Cardiac muscle cell (in vitro differentiated cells and primary cell): ENCODE data around the gene MALT1. TPM values are rescaled to one million over a fixed set of nuclear protein-coding genes. Genes with fewer than 3 reads are reported as not detected.

Experiments used
- DNase-seq, 2 donors: peaks; one replicate each; pipeline versions ENCODE4 v3.0.0 to v3.0.0-alpha.2; 2010 to 2017; ENCODE audit warnings: low read depth in 1 of 2, low spot score in 1 of 2
- H3K27ac ChIP-seq: fragments of 200-600 bp; sonication (generic); 2 replicates; pipeline ENCODE4 v1.5.1; 2016
- H3K27me3 ChIP-seq: fragments of 200-600 bp; sonication (generic); 2 replicates; pipeline ENCODE4 v1.6.0; 2016; ENCODE audit warnings: control low read depth
- H3K36me3 ChIP-seq: fragments of 200-600 bp; sonication (generic); 2 replicates; pipeline ENCODE4 v1.5.1; 2016; ENCODE audit warnings: control low read depth
- H3K4me1 ChIP-seq: fragments of 200-600 bp; sonication (generic); 2 replicates; pipeline ENCODE4 v1.8.1; 2017; ENCODE audit warnings: low read depth, mild to moderate bottlenecking, mixed run types
- H3K4me3 ChIP-seq: fragments of 200-600 bp; sonication (generic); 2 replicates; pipeline ENCODE4 v1.5.1; 2016; ENCODE audit warnings: mild to moderate bottlenecking
- H3K9me3 ChIP-seq: fragments of 200-600 bp; sonication (generic); 2 replicates; pipeline ENCODE4 v1.5.1; 2017; ENCODE audit warnings: low read depth, mild to moderate bottlenecking, control low read depth
- polyA plus RNA-seq: library from polyadenylated mRNA; unstranded; fragments of >200 nt; fragmentation: Nextera tagmentation; extraction: Ambion mirVana; gene quantifications from 2 replicates; pipeline ENCODE4 v1.2.1, GENCODE V29; 2016
- total RNA-seq: library from RNA; depleted of rRNA; stranded (reverse); fragments of >200 nt; gene quantifications from 2 replicates; pipeline ENCODE4 v1.2.3, GENCODE V29; 2016
- TF ChIP-seq, protein P1 (sequence below): IDR thresholded peaks from 2 replicates; pipeline ENCODE4 v1.5.1; 2012; ENCODE audit warnings: low read depth, mild to moderate bottlenecking, low read length

Gene MALT1
- total and polyA plus RNA-seq, 2 experiments from 2014 or later: 33.6 to 51.8 TPM

DNA sequence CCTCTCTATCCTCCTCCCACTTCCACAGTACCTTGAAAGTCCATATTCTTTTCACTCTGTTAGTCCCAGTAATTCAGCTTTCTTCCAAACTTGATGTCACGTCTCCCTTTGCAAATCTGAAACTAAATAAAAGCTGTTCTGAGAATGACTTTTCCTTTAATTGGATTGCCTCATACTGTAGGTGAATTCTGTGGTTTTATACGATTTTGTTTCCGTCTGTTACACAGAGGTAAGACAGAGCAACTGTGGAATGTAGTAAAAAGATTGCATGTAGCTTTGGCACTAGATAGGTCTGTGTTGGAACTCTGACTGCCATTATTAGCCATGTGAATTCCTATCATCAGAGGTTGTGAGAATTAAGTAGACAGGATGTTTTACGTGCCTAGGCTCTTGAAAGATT lies 25.9 kb downstream of the MALT1 start:
- no peak for DNase-seq
- TF ChIP-seq, protein P1, sequence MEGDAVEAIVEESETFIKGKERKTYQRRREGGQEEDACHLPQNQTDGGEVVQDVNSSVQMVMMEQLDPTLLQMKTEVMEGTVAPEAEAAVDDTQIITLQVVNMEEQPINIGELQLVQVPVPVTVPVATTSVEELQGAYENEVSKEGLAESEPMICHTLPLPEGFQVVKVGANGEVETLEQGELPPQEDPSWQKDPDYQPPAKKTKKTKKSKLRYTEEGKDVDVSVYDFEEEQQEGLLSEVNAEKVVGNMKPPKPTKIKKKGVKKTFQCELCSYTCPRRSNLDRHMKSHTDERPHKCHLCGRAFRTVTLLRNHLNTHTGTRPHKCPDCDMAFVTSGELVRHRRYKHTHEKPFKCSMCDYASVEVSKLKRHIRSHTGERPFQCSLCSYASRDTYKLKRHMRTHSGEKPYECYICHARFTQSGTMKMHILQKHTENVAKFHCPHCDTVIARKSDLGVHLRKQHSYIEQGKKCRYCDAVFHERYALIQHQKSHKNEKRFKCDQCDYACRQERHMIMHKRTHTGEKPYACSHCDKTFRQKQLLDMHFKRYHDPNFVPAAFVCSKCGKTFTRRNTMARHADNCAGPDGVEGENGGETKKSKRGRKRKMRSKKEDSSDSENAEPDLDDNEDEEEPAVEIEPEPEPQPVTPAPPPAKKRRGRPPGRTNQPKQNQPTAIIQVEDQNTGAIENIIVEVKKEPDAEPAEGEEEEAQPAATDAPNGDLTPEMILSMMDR: no peak
- H3K27ac ChIP-seq: no peak overlapping the region
- peaks cover 19% of the 10 kb centered on the region for H3K4me1 ChIP-seq
- no peaks in the 10 kb centered on the region for H3K9me3 ChIP-seq
- H3K36me3 ChIP-seq: peaks cover 15% of the 10 kb centered on the region
- no peak overlapping the region for H3K4me3 ChIP-seq
- no peaks in the 10 kb centered on the region for H3K27me3 ChIP-seq

DNA sequence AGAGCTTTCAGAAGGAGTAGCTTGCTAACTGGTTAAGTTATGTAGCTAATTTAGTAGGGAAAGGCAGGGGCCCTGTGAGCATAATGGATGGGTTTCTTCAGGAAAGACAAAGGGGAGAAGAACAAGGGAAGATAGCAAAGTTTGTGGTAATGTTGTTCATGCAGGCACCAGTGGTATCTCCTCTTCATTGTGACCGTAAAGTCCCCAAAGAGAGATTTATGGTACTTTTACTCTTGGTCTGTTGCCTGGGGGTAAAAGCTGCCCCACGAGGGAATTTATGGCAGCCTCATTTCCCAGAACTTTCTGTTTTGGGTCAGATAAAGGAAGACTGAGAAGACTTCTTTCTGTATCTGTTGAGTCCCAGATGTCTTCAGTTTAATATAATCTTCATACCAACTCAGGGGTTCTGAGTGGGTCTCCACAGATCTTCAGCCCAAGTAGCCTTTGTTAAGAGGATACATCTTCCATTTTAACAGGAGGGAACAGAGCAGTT lies 27.5 kb downstream of the MALT1 start:
- TF ChIP-seq, protein P1: no peak

DNA sequence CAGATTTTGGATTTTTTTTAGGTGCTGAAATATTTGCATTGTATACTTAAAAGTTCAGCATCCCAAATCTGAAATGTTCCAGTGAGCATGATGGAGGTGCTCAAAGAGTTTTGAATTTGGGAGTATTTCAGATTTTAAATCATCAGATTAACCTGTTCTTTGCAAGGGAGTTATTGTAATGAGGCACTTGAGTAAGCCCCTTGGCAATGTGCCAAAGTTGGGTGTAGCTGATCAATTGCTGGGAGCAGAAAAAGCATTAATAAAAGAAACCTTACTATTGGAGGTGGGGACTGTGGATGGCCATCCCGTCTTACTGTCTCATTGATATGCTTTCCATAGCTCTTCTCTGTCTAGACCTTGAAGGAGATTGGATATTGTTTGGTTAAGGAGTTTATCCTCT lies 28.3 kb downstream of the MALT1 start:
- H3K4me3 ChIP-seq: no peak overlapping the region
- peak in 1 of 2 donors; percentile 31 for DNase-seq
- H3K4me1 ChIP-seq: peaks cover 12% of the 10 kb centered on the region
- TF ChIP-seq, protein P1: no peak
- no peaks in the 10 kb centered on the region for H3K9me3 ChIP-seq
- peaks cover 15% of the 10 kb centered on the region for H3K36me3 ChIP-seq
- no peaks in the 10 kb centered on the region for H3K27me3 ChIP-seq
- H3K27ac ChIP-seq: peak overlapping the region; percentile 57

More for the DNA sequence above, 27.5 kb downstream of the MALT1 start:
- Histone ChIP-seq H3K27ac (peak overlapping the region; percentile 57), H3K36me3 (peaks cover 15% of the 10 kb centered on the region), H3K27me3 (no peaks in the 10 kb centered on the region), H3K4me1 (peaks cover 19% of the 10 kb centered on the region), H3K9me3 (no peaks in the 10 kb centered on the region), H3K4me3 (no peak overlapping the region)
- DNase-seq: no peak

DNA sequence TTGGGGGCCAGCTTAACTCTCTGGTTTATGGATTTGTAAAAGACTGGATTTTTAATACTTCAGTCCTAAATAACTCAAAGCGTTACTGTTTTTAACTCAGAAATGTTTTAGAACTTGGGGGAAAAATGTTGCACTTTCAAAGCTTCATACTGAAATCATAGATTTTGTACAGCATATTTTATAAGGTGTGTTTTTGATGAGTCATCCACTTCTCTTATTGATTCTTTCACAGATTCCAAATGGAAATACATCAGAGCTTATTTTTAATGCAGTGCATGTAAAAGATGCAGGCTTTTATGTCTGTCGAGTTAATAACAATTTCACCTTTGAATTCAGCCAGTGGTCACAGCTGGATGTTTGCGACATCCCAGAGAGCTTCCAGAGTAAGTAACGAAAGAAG lies 28.9 kb downstream of the MALT1 start:
- Histone ChIP-seq H3K4me1 (peaks cover 6% of the 10 kb centered on the region), H3K27ac (peak overlapping the region; percentile 43), H3K4me3 (no peak overlapping the region), H3K27me3 (no peaks in the 10 kb centered on the region), H3K36me3 (peaks cover 18% of the 10 kb centered on the region), H3K9me3 (no peaks in the 10 kb centered on the region)
- TF ChIP-seq, protein P1: no peak
- no peak for DNase-seq

DNA sequence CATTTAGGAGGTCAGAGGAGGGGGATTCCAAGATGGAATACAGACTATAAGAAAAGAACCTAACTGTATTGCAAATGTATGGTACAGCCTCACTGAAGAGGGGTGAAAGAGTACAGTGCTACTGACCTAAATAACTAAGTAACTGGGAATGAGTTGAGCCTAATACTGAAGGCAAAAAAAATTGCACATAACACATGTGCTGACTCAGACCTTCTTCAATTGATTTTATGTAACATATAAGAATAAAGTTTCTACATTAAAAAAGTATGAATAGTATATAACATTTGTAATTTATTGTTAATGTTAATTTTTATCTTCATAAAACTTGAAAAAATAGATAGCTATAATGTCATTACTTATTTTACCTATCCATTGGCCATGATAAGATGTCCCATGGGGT lies 41.7 kb downstream of the MALT1 start:
- Histone ChIP-seq H3K9me3 (no peaks in the 10 kb centered on the region), H3K27me3 (no peaks in the 10 kb centered on the region), H3K4me3 (no peak overlapping the region), H3K4me1 (peaks cover 7% of the 10 kb centered on the region), H3K36me3 (peaks cover 22% of the 10 kb centered on the region), H3K27ac (no peak overlapping the region)
- DNase-seq: no peak
- TF ChIP-seq, protein P1: no peak
